Prostate gland (tissue), 2 donors: Measurements from ENCODE around the gene DNMT3B.

Source experiments
- CTCF ChIP-seq, 4 experiments: fragments of 200-600 bp in 2 of 4; fragments of 450-650 bp in 2 of 4; sonication (generic) in 2 of 4; IDR thresholded peaks; 1 replicate in 3 of 4; 2 replicates in 1 of 4; pipeline ENCODE4 v1.5.1; 2016 to 2019; ENCODE audit warnings: antibody characterized with exemption in 4 of 4, mild to moderate bottlenecking in 2 of 4, moderate library complexity in 2 of 4
- POLR2A ChIP-seq: fragments of 450-650 bp; IDR thresholded peaks from one replicate; pipeline ENCODE4 v1.6.1; 2016; ENCODE audit warnings: antibody characterized with exemption, mild to moderate bottlenecking

GRCh38 chr20:32828029-32828680 lies 66.0 kb downstream of the DNMT3B start:
- no peak for TF ChIP-seq CTCF (IDR thresholded peaks at IDR 0.05)
- no peak for TF ChIP-seq POLR2A
